Measurements from ENCODE around the gene HOXA3.

The HOXA3 gene

DNA sequence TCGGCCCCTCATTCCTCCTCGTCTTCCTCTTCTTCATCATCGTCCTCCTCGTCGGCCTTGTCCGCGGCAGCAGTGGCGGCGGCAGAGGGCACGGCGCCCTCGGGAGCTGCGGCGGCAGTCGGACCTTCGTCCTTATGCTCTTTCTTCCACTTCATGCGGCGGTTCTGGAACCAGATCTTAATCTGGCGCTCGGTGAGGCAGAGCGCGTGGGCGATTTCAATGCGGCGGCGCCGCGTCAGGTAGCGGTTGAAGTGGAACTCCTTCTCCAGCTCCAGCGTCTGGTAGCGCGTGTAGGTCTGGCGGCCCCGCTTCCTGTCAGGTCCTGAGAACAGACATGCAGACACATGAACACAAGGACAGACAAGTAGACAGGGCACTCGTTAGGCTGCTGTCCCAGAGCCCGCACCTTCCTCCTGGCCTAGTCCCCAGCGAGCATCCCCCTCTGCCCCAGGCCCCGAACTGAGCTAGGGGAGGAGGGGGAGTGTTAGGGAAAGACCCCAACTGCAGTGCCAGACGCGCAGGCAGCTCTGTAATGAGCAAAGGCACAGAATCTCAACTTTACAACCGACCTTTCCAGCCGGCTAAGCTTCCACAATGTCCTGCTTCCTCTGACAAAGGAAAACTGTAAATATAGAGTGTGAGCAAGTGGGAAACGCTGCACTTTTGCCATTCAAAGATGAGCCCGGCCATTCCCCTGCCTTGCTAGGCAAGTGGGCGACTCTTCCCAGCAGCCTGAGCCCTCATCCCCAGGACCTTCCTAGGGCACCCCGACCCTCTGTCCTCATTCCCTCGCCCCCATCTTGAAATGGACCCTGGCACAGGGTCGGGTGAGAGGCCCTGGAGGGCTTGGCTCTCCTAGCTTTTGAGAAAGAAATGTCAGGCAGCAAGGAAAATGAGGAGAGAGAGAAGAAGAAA lies 2.8 kb upstream of the HOXA3 start:
- DNase-seq (ENCODE audit: low read depth), result no peak

DNA sequence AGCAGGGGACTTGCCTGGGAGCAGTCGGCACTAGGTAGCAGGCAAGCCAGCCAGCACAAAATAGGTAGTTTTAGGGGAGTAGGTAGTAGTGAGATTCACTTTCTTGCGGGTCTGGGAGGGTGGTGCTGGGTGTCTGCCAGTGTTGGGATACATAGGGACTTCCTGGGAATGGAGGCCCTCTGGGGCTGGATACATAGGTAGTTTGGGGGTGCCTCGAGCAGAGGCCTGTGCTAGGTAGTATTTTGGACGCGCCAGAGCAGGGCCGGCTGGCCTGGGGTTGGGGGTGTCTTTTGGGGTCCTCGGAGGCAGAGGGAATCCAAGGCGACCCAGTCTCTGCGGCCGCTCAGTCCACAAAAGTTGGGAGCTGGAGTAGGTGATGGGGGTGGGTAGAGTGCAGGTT lies 2.0 kb upstream of the HOXA3 start:
- no peak for DNase-seq (ENCODE audit: low read depth)

DNA sequence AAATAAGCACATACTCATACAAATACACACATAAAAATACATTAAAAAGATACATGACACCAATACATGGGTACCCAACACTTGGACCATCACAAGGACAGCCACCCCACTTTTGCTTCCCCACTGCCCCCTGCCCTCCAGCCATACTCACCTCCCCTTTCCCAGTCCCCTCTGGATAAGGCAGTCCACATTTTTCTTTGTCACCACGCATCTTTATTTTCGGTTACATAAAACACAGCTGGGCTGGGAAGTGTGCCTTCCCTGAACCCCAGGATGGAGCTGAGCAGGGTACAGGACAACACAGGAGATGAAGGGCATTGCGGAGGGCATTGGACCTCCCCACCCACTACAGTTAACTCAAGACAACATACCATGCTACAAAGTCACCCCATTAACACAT lies 1.1 kb upstream of the HOXA3 start:
- DNase-seq (ENCODE audit: low read depth), result no peak

DNA sequence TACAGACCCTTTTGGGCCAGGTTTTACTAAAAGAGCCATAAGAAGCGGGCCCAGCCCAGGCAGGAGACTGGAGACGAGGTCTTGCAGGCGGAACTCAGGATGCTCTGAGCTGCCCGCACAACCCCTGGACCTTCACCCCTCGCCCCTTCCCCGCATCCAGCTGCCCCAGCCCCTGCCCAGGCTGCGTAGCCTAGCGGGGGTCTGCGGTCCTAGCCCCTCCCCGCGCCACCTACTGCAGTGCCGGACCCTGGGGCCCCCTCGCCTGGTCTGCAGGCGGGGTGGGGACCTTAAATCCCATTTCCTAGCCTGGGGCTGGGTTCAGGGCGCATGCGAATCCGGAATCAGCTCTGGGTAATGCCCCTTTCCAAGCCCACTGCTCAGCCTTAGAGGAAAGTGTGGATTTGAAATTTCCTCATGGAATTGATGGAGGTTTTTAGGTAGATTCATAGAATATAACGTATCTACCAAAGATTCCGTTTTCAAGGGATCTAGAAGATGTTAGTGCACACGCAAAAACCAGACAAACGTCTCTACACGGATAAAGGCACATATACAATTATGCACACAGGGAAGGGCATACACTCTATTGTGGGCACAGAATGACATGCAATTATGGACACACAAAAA lies 546 bp upstream of the HOXA3 start:
- no peak for DNase-seq (ENCODE audit: low read depth)

DNA sequence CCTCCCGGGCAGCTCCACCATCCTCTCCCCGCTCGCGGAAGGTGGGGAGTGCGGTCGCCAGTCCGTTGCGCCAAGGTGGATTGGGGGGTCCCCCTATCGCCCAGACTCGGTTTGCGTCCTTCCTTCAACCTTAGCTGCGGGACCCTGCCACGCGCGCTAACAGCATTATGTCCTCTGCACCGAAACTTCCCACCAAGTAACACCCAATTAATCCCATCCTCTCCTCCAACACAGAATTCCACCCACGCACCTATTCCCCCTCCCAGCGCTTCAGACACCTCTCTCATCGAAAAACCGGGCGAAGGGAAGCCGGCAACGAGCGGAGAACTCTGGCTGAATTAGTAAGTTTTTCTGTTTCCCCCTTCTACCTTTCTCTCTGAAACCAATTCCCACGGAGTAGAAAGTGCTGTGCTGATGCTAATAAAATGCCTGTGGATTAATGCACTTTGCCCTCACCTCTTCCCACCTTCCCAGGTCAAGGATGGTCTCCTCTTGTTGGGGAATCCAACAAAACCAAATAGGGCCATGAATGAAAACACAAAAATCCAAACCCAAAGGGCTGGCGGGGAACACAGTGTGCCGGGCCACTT lies 947 bp downstream of the HOXA3 start:
- no peak for DNase-seq (ENCODE audit: low read depth)

DNA sequence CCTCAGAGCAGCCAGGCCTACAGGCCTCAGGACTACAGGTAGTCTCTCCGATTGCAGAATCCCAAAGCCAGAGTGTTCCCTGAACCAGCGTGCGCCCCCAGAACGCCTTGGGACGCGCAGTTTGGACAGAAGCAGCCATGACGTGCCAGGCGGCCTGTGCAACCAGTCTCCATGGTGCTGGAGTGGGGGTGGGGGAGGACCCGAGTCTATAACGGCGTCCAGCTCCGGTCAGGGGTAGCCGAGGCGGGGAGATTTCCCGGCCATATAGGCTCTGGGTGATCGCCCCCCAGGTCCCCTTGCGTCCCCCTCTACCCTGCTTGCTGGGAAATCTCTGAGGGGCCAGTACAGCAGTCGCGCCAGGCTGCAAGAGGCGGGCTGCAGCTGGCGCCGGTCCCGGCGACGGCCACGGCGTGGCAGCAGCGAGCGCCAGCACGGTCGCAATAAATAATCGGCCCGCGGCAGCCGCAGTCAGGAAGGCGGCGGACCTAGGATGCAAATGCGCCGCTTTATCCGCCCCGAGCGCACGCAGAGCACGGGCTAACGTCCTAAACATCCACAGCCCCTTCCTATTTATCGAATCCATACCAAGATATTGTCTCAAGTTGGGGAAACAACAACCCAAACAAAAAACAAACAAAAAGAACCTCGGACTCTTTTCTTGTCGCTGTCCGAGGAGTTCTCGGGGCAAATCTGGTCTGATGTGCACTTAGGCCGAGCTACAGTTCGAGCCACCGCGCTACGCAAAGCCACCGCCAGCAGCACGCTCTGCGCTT lies 1.6 kb downstream of the HOXA3 start:
- peak; percentile 18 for DNase-seq (ENCODE audit: low read depth)

DNA sequence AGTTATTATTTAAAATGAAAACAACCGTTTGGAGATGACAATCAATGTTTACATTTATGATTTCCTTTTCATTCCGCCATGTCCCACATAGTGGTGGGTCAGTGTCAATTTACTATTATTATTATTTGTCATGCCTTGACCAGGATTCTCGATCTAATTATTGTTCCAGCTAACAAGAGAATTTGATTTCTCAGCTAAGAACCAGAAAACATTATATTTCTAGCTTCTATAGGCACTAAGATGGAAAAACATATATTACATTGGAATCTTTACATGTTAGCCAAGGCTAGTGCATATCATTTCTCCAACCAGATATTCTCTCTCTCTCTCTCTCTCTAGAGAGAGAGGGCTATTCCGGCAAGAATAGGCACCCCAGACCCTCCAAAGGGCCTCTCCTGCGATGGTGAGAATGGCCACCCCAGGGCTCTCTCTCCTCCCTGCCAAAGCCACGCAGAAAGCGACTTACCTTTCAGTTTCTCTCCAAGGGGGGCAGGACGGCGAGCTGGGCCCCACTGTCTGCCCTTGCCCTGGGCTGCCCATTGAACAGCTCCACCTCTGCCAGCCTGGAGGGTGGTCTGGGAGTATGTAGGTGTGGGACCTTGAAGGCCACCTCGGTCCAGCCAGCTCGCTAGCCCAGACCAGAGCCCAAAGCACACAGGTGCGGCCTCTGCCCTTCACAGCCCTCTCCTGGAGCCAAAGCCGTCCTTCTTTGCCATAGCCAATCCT lies 2.4 kb downstream of the HOXA3 start:
- no peak for DNase-seq (ENCODE audit: low read depth)

DNA sequence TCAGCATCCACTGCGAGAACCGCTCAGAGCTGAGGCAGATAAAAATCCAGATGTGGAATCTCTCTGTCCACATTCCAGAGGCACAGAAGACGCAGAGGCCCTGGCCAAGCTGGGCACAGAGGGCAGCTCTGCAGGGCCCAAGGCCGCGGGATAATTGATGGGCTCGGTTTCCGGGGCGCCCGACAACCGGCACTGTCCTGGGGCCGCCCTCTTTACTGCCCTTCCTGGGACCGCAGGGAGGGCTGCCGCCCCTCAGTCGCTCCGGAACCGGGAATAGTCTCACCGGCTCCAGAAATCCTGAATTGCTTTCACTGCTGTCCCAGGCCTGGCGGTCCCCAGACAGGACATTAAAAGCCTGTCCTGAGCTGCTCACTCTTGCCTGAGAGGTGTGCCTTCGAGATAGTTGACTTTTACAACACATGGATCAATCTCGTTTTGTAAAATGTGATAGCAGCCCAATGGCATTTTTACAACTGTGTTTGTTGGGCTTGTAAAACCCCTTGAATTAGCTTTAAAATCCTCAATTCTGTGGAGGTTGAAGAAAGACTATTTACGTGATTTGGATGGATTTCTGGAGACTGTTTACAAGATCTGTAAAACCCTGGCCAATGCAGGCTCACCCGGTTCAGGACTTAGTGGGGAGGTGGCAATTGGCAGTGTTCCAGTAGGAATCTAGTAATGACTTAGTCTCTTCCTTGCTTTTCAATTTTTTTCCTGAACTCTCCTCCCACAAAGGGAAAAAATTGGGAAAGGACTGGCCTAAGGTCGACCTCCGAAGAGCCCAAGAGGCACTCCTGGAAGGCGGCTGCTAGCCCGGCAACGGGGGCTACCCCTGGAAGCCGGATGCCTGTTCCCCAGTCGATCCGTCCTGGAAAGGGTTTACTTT lies 3.4 kb downstream of the HOXA3 start:
- DNase-seq (ENCODE audit: low read depth), result no peak

DNA sequence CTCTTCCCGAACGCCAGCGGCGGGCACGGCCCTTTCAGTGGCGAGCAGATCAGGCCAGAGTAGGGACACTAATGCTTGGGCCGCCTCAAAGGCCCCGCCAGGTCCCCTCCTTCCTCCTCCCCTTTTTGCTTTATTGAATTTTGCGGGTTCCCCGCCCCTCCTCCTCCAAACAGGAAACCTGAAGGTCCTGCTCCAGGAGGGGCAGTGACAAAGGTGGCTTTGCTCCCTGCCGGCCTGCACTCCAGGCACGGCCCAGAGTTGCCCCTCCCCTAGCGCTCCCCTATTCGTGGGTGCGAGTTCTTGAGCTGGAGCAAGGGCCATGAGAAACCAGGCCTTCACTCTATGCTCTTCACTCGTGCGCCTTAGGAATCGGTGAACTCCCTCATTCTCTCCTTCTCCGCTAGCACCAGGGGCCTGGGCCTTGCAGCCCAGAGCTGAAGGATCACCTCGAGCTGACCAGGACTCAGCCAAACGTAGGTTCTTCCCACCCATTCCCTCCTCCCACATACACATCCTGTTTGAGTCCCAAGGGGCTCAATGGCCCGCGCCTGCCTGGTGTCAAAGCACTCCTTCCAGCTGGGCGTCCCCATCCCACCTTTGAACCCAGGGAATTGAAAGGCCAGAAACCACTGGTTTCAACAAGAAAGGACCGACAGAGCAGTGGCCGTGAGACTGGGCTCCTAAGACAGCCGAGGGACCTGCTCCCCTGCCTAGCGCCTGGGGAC lies 4.2 kb downstream of the HOXA3 start:
- no peak for DNase-seq (ENCODE audit: low read depth)

DNA sequence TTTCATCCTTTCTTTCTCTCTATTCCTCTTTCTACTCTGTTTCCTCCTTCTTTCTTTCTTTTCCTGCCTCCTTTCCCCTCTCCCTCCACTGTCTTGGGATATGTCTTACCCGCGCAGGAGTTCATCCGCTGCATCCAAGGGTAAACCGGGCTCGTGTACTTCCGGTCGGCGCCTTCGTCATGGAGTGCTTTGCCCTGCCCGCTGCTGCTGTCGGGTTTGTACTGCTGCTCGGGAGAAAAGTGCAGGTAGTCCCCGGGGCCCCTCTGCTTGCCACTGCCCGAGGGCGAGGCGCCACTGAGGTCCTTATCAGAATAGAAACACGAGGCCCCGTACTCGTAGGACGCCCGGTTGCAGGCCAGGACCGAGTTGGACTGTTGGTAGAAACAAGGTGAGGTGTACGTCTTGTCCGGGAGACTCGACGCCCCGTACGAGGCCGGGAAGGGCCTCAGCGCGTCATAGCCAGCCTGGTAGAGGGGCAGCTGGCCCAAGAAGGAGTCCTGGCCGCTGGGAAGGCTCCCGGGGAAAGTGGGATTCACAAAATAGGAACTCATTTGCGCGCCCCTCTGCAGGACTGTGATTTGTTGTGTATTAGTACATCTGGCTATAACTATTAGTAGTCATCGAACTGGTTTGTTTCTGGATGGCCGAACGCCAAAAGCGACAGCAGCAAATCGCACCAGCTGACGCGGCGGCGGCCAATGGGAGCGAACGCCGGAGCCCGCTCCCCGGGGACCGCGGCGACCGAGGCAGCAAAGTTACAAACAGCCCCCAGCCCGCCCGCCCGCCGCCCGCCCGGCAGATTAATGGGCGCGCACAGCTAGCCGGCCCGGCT lies 5.0 kb downstream of the HOXA3 start, which contains the start of gene HOXA6:
Gene HOXA6 (minus strand): TSS at position 576 of the 832 bp plus-strand sequence. CDS start 25 bp downstream, at position 551.
- DNase-seq (ENCODE audit: low read depth), result no peak

DNA sequence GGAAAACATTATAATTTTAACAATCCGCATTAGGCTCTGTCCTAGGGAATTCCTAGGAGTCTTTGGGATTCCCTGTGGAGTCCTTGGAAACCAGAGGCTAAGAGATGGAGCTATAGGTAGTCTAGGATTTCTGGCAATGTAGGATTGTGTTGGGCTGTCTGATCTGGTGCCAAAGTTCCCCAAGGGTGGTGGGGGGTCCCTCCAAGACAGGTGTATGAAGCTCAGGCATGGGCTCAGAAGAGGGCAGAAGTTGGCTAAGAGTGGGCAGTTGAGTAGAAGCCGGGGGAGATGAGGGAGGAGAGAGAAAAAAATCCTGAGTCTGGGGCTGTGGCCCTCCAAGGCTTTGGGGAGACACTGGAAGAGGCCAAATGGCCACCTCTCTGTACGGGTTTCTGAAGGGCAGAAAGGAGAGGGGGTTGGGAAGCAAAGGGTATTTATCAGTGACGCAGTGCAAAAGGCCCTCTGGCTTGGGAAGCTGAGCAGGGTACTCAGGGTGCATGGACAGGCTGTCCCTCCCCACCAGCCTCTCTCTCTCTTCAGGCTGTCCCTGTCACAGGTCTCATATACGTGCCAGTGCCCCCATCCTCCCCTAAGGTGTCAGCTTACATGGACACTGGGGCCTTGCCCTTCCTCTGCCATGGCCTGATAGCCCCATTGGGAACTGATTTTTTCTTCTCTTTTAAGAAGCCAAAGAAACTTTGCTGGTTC lies 5.7 kb downstream of the HOXA3 start:
- no peak for DNase-seq (ENCODE audit: low read depth)

DNA sequence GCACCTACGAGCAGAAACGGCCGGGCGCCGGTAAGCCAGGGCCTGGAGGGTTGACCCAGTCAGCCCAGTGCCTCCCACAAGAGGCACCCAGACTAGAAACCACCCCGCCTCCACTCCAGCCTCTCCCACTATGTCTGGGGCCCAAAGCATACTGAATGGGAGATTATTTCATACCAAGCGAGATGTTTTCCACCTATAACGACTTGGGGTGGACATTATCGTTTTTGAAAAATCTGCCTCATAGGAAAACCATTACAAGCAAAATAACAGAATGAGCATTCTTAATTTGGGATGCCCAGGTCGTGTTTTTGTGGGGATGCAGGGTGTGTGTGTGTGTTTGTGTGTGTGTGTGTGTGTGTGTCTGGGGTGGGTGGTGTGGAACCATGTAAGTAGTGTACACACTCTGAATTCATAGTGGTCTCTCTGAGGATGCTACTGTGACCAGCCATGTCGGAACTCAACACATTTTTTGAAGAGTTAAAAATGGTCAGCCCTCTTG lies 6.4 kb downstream of the HOXA3 start:
- DNase-seq (ENCODE audit: low read depth), result no peak

DNA sequence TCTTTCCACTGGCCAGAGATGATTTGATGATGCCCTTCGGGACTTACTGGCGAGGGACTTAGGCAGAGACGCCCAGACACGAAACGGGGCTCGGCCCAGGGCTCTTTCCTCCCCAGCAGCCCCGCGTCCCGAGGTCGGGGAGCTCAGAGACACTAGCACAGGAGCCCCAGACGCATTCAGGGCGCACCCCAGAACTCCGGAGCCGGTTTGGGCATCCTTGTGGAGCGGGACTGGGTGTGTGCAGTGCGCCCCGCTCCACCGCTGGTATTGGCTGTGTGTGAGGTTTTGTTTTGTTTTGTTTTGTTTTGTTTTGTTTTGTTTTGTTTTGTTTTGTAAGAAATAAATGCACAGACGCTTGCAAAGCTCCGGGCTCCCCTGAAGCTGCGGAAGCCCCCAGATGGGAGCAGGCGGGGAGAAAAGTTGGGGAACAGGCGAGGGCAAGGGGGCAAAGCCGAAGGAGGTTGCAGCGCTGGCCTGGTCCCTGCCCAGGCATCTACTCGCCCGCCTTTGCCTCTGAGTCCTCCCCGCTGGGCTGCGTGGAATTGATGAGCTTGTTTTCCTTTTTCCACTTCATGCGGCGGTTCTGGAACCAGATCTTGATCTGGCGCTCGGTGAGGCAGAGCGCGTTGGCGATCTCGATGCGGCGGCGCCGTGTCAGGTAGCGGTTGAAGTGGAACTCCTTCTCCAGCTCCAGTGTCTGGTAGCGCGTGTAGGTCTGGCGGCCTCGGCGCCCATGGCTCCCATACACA lies 7.0 kb downstream of the HOXA3 start:
- no peak for DNase-seq (ENCODE audit: low read depth)

DNA sequence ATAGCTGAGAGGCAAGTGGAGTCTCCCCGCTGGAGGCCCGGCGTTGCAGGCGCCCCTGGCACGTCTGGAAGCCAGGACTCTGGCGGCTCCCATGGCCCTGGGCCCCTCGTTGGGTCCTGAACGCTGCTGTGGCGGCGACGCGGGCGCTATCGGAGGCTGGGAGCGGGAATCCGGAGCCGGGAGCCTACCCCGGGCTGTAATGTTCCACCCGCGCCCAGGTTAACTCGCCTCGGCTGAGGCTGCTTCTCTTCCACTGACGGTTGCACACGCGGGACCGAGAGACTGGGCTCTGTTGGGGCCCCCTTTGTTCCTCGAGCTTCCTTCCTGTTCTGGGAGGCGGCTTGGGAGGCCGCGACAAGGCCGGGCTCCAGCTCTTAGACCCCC lies 7.6 kb downstream of the HOXA3 start:
- DNase-seq (ENCODE audit: low read depth), result no peak

DNA sequence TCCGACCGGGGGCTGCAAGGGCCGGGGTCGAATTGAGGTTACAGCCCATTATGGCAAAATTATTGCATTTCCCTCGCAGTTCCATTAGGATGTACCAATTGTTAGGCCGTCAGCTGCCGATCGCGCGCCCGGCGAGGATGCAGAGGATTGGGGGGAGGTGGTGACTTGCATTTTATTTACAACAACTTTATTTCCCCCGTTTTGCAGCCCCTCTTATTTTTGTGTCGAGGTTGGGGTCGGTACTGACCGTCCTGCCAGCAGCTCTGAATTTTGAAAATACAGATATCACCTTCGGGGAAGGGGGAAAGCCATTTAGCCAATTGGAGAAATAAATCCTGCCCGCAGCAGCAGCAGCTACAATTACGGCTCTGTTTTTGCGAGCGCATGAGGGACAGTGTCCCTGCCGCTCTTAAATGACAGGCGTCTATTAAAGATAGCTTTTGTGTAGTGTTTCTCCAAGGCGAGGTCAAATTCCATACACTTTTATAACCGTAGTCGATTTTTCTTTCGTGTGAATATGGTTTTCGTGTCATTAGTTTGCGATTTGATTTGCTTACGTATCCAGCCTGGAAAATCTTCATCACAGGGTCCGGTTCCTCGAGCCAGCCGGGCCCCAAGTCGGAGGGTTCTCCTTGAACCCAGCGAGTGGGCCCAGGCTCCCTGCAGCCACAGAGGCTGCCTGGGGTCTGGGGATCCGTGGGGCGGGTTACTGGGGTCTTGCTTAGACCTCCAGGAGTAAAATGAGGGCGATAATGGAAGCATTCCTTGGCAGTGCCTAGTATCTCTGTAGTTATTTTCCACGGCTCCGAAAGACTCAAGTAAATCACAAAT lies 8.2 kb downstream of the HOXA3 start:
- no peak for DNase-seq (ENCODE audit: low read depth)
